ENCODE data around the gene EVA1A. TPM values are rescaled to one million over a fixed set of nuclear protein-coding genes. Genes with fewer than 3 reads are reported as not detected.

Gene EVA1A
- total and polyA plus RNA-seq, 8 donors, result 1.3 to 4.7 (median 2.4) TPM; not detected in 3

- H3K4me3 ChIP-seq, result no peak overlapping the region
- TF ChIP-seq EP300 (IDR thresholded peaks at IDR 0.05) (no peak), CTCF (IDR thresholded peaks at IDR 0.05) (no peak)
- H3K27ac ChIP-seq, result no peak overlapping the region
- H3K4me1 ChIP-seq, result no peaks in the 10 kb centered on the region
- no peaks in the 10 kb centered on the region for H3K27me3 ChIP-seq
- WGBS, 5 donors, result 63 to 76% (median 73%) methylated on average over 1 of the region's 1 CpG
- DNase-seq, result no peak
- H3K36me3 ChIP-seq, result no peaks in the 10 kb centered on the region
- H3K9me3 ChIP-seq, result no peaks in the 10 kb centered on the region
- intact Hi-C loops (cut with DNase I; ENCODE audit: low total_unique reads), result no loop called here
Observed at GRCh38 chr2:75532488-75532887, 28.3 kb downstream of the EVA1A start.

- intact Hi-C loops (cut with DNase I; ENCODE audit: low total_unique reads), result no loop called here
- no peaks in the 10 kb centered on the region for H3K27me3 ChIP-seq
Observed at GRCh38 chr2:75528221-75528977, 32.3 kb downstream of the EVA1A start.

GRCh38 chr2:75527676-75528075 is 33.1 kb downstream of the EVA1A start:
- intact Hi-C loops (cut with DNase I; ENCODE audit: low total_unique reads), result no loop called here
- H3K9me3 ChIP-seq, result no peaks in the 10 kb centered on the region
- H3K27me3 ChIP-seq, result no peaks in the 10 kb centered on the region
- no peak overlapping the region for H3K4me3 ChIP-seq
- no peaks in the 10 kb centered on the region for H3K36me3 ChIP-seq
- no peak overlapping the region for H3K27ac ChIP-seq
- WGBS, 5 donors, result 73 to 94% (median 91%) methylated on average over 1 of the region's 1 CpG
- no peak for DNase-seq
- no peaks in the 10 kb centered on the region for H3K4me1 ChIP-seq
- TF ChIP-seq POLR2AphosphoS5 (IDR thresholded peaks at IDR 0.05) (no peak), POLR2A (IDR thresholded peaks at IDR 0.05) (no peak), EP300 (IDR thresholded peaks at IDR 0.05) (no peak), CTCF (IDR thresholded peaks at IDR 0.05) (no peak)

More at GRCh38 chr2:75528221-75528977, 32.3 kb downstream of the EVA1A start:
- no peaks in the 10 kb centered on the region for H3K36me3 ChIP-seq
- no peaks in the 10 kb centered on the region for H3K9me3 ChIP-seq
- H3K4me1 ChIP-seq, result no peaks in the 10 kb centered on the region
- DNase-seq, result no peak
- no peak for TF ChIP-seq EP300 (IDR thresholded peaks at IDR 0.05)
- no peak for TF ChIP-seq CTCF (IDR thresholded peaks at IDR 0.05)
- no peak for TF ChIP-seq POLR2A (IDR thresholded peaks at IDR 0.05)
- no peak for TF ChIP-seq POLR2AphosphoS5 (IDR thresholded peaks at IDR 0.05)
- no peak overlapping the region for H3K27ac ChIP-seq
- H3K4me3 ChIP-seq, result no peak overlapping the region
- WGBS, 5 donors, result 74 to 92% (median 85%) methylated on average over 4 to 5 of the region's 5 CpGs

GRCh38 chr2:75526842-75527241 is 33.9 kb downstream of the EVA1A start:
- Histone ChIP-seq H3K27ac (no peak overlapping the region), H3K9me3 (no peaks in the 10 kb centered on the region), H3K4me1 (no peaks in the 10 kb centered on the region), H3K36me3 (no peaks in the 10 kb centered on the region), H3K27me3 (no peaks in the 10 kb centered on the region), H3K4me3 (no peak overlapping the region)
- intact Hi-C loops (cut with DNase I; ENCODE audit: low total_unique reads), result no loop called here
- DNase-seq, result no peak
- TF ChIP-seq POLR2A (IDR thresholded peaks at IDR 0.05) (no peak), EP300 (IDR thresholded peaks at IDR 0.05) (no peak), CTCF (IDR thresholded peaks at IDR 0.05) (no peak), POLR2AphosphoS5 (IDR thresholded peaks at IDR 0.05) (no peak)

Measured in stomach (tissue), 9 donors.